ENCODE measurements around the gene RAET1E. TPM values are rescaled to one million over a fixed set of nuclear protein-coding genes. Genes with fewer than 3 reads are reported as not detected.

Gene RAET1E
- total and polyA plus RNA-seq, 8 donors, result 0.20 to 0.69 (median 0.50) TPM

GRCh38 chr6:149918151-149918905 lies 20.4 kb upstream of the RAET1E start:
- peaks cover 0 to 22% of the 10 kb centered on the region in 2 donors for H3K27me3 ChIP-seq
- DNase-seq, result no peak
- intact Hi-C loops (cut with DNase I), result no loop called here
- TF ChIP-seq CTCF (IDR thresholded peaks at IDR 0.05), result no peak
- no peaks in the 10 kb centered on the region for H3K36me3 ChIP-seq
- H3K27ac ChIP-seq, result no peak overlapping the region
- H3K4me3 ChIP-seq, result no peak overlapping the region
- peaks cover 0 to 10% of the 10 kb centered on the region in 2 donors for H3K4me1 ChIP-seq
- ATAC-seq, result no peak
- H3K9me3 ChIP-seq, result no peaks in the 10 kb centered on the region

- TF ChIP-seq CTCF (IDR thresholded peaks at IDR 0.05), result no peak
- Histone ChIP-seq H3K27ac (no peak overlapping the region), H3K36me3 (no peaks in the 10 kb centered on the region), H3K27me3 (peaks cover 0 to 16% of the 10 kb centered on the region in 2 donors), H3K4me3 (no peak overlapping the region), H3K9me3 (no peaks in the 10 kb centered on the region), H3K4me1 (peaks cover 0 to 4% of the 10 kb centered on the region in 2 donors)
- ATAC-seq, result no peak
- intact Hi-C loops (cut with DNase I), result no loop called here
- no peak for DNase-seq
Measured at GRCh38 chr6:149917679-149918078, 19.8 kb upstream of the RAET1E start.

- intact Hi-C loops (cut with DNase I), result no loop called here
Measured at GRCh38 chr6:149915970-149916865, 18.3 kb upstream of the RAET1E start.

GRCh38 chr6:149913540-149914240 lies 15.8 kb upstream of the RAET1E start:
- no peak overlapping the region for H3K4me3 ChIP-seq
- no peaks in the 10 kb centered on the region for H3K27me3 ChIP-seq
- peaks cover 0 to 5% of the 10 kb centered on the region in 2 donors for H3K9me3 ChIP-seq
- H3K36me3 ChIP-seq, result no peaks in the 10 kb centered on the region
- no peak overlapping the region for H3K27ac ChIP-seq
- TF ChIP-seq CTCF (IDR thresholded peaks at IDR 0.05), result no peak
- DNase-seq (no peak), ATAC-seq (no peak)
- H3K4me1 ChIP-seq, result no peaks in the 10 kb centered on the region
- intact Hi-C loops (cut with DNase I), result no loop called here

More at GRCh38 chr6:149915970-149916865, 18.3 kb upstream of the RAET1E start:
- no peak for ATAC-seq
- no peaks in the 10 kb centered on the region for H3K36me3 ChIP-seq
- H3K9me3 ChIP-seq, result no peaks in the 10 kb centered on the region
- H3K4me1 ChIP-seq, result no peaks in the 10 kb centered on the region
- no peak overlapping the region for H3K27ac ChIP-seq
- DNase-seq, result no peak
- no peak overlapping the region for H3K4me3 ChIP-seq
- H3K27me3 ChIP-seq, result peaks cover 0 to 1% of the 10 kb centered on the region in 2 donors
- no peak for TF ChIP-seq CTCF (IDR thresholded peaks at IDR 0.05)

Measured in left lung (tissue), 10 donors.